IPS-NIHi7 (cell line): ENCODE measurements around the gene FCGR3B.
"Not testable (repeated sequence)": the region's sequence is repeated elsewhere in the genome, so short reads cannot be mapped to it uniquely, and the experiment has no call there.

Source experiments
- DNase-seq: peaks from one replicate; pipeline ENCODE4 v3.0.0; 2012; ENCODE audit warnings: mixed read lengths; ENCODE audit errors: extremely low spot score

The FCGR3B gene

DNA sequence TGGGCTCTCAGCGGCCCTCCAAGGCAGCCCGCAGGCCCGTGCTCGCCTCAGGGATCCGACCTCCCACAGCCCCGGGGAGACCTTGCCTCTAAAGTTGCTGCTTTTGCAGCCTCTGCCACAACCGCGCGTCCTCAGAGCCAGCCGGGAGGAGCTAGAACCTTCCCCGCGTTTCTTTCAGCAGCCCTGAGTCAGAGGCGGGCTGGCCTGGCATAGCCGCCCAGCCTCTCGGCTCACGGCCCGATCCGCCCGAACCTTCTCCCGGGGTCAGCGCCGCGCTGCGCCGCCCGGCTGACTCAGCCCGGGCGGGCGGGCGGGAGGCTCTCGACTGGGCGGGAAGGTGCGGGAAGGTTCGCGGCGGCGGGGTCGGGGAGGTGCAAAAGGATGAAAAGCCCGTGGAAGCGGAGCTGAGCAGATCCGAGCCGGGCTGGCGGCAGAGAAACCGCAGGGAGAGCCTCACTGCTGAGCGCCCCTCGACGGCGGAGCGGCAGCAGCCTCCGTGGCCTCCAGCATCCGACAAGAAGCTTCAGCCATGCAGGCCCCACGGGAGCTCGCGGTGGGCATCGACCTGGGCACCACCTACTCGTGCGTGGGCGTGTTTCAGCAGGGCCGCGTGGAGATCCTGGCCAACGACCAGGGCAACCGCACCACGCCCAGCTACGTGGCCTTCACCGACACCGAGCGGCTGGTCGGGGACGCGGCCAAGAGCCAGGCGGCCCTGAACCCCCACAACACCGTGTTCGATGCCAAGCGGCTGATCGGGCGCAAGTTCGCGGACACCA, 25.0 kb downstream of the FCGR3B start:
- DNase-seq: peak; percentile 37

DNA sequence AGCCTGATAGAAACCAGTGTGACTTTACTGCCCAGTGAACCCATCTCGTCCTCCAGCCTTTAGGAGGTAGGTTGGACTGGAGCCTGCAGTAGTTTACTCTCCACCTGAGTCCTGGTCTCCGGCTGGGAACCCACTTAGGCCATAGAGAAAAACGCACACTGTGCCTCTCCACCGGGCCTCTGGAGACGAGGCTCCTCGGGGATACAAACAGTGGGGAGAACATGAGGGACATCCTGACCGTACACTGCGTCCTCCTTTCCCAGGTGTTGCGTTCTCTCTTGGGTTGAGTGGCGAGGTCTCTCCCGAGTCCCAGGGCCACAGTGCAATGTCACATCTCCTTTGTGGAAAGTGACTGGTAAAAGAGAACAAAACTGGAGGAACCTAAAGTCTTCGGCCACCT, 26.0 kb downstream of the FCGR3B start:
- DNase-seq: not testable (repeated sequence)

DNA sequence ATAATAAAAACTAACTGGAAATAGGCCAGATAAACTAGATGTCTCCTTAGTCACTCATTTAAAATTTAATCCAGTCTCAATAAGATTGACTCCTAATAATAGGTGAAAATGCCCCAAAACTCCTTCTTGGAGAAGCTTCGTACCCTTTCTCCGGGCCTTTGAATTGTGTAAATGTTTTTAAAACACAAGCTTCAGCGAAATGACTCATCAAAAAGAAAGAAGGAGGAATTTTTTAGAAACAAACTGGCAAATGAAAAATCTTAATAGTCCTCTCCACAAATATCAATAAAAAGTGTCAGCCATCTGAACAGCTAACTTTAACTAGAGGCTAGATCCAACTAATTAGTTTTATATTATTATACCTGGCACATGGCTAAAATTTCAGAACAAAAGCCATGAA, 33.9 kb downstream of the FCGR3B start:
- not testable (repeated sequence) for DNase-seq

GRCh38 chr1:161595583-161595982, 35.4 kb downstream of the FCGR3B start:
- not testable (repeated sequence) for DNase-seq

DNA sequence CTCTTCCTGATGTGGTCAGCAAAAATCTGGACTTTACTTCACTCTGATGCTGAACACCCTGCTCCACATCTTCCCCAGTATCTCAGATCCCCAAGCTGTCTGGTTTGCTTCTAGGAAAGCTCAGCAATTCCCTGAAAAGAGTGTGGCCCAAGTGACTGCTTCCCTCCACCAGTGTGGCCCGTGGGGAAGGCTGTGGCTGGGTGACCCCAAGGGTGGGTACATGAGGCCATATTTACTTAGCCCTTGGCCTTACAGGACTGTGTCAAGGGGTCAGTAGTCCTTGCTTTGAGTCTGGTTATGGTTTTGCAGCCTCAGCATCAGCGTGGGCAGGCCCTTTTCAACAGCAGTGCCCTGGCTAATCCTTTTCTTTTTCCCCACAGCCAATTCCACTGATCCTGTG, 35.8 kb downstream of the FCGR3B start:
- DNase-seq: not testable (repeated sequence)

- not testable (repeated sequence) for DNase-seq
Measured at GRCh38 chr1:161594269-161594984, 36.5 kb downstream of the FCGR3B start.

DNA sequence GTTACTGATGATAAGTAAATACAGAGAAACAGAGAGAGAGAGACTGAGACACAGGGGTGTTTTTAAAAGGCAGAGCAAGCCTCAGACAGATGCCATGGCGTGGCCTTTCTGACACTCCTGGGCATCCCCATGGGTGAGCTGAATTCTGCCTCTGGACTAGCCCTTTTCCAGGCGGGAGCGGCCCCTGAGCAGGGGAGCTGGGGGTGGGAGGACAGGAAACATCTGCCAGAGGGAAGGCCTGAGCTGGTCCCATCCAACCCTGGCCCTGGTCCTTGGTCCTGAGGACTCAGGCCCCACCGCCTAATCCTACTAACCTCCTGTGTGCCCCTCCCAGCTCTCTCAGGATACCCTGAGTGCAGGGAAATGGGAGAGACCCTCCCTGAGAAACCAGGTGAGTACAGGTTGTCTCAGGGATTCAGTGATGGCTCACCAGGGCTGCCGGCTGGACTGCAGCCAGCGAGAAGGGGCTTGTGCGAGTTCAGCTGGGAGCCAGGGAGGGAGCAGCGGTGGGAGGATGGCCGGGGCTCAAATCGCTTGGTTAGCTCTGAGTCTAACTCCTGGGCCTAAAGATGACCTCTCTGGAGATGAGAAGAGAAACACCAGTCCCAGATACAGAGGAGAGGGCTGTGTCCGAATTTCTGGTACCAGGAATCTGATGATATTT, 37.8 kb downstream of the FCGR3B start:
- DNase-seq: not testable (repeated sequence)

DNA sequence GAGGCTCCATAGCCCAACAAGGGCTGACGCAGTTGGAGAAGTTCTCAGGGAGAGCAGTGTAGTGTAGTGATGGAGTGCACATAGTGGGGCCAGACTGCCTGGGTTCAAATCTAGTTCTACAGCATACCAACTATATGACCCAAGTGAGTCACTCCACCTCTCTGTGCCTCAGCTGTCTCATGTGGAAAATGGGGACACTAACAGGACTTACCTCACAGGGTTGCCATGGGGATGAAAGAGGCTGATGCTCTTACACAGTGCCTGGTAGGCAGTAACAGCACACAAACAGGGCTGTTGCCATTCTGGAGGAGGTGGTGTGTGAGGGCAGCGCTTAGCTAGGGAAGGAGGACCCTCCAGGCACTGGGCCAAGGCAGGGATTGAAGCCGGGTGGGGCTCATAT, 38.4 kb downstream of the FCGR3B start:
- DNase-seq: not testable (repeated sequence)

GRCh38 chr1:161589920-161590319, 41.1 kb downstream of the FCGR3B start:
- not testable (repeated sequence) for DNase-seq

DNA sequence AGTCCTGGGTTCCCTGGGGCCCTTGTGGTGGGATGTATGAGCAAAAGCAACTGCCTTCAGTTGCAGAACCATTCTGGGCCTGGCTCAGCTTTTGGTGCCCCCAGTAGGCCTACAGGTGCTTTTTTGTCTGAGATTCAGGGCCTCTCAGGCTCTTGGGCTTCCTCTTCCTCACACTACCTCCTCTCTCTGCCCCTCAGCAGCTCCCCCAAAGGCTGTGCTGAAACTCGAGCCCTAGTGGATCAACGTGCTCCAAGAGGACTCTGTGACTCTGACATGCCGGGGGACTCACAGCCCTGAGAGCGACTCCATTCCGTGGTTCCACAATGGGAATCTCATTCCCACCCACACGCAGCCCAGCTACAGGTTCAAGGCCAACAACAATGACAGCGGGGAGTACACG, 41.6 kb downstream of the FCGR3B start:
- DNase-seq: not testable (repeated sequence)

DNA sequence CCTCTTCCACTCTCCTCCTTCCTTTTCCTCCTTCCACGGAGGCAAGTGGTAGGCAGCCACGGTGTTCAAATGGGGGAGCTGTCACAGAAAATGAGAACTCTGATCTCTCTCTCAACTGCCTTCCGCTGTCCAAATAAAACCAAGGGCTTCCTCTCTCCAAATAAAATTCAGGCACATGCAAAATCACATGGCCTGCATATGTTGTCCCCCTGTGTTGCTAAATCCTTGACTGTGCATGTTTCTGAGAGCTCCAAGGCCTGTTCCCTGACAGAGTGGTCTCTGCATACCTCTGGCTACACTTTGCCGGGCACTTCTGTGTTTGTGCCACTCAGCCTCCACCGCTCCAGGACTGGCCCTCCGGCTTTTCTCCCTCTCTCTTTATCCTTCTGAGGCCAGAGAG, 42.4 kb downstream of the FCGR3B start:
- DNase-seq: not testable (repeated sequence)

GRCh38 chr1:161582882-161583281, 48.1 kb downstream of the FCGR3B start:
- not testable (repeated sequence) for DNase-seq

GRCh38 chr1:161580879-161581537, 50.0 kb downstream of the FCGR3B start:
- not testable (repeated sequence) for DNase-seq

DNA sequence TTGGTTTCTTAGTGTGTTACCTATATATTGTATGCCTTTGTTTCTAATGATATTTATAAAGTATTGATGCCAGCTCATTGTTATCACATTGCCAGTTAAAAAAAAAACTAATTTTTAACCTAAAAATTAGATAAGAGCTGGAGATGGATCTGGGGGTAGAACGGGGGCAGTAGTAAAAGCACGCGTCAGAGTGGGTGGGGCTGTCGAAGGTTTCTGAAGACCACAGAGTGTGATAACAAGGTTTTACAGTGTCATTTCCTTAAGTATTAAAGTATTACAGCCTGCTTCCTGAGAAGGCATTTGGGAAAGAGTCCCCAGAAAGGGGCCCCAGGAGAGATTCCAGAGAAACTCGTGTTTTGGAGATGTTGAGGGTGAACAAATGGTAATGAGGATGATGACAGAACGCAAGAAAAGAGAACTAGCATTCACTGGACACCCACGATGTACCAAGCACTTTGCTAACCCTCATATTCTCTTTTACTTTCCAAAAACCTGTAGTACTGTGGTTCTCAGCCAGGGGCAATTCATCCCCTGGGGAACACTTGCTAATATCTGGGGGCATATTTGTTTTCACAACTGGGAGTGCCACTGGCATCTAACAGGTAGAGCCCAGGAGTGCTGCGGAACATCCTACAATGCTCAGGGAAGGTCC, 51.0 kb downstream of the FCGR3B start:
- DNase-seq: not testable (repeated sequence)

GRCh38 chr1:161576676-161577075, 54.3 kb downstream of the FCGR3B start:
- not testable (repeated sequence) for DNase-seq
